Skin of body (tissue), 3 donors: ENCODE measurements around the gene ADAMTS5. TPM values are rescaled to one million over a fixed set of nuclear protein-coding genes. Genes with fewer than 3 reads are reported as not detected.

Experiments used
- DNase-seq: peaks from one replicate; lab custom pipeline; 2025; lab: John Stamatoyannopoulos, UW
- small RNA-seq: library from RNA; depleted of rRNA; stranded (forward); fragments of <200 nt; gene quantifications from one replicate; pipeline ENCODE3, GENCODE V24; 2014; ENCODE audit warnings: low replicate concordance
- total RNA-seq: library from RNA; depleted of rRNA; stranded (reverse); fragments of >200 nt; gene quantifications from one replicate; pipeline ENCODE4 v1.2.3, GENCODE V29; 2014

ADAMTS5 gene
- total RNA-seq, 1 donor from 2014 or later, result 18.2 TPM

GRCh38 chr21:26888256-26888655, 78.6 kb downstream of the ADAMTS5 start:
- no peak for DNase-seq

DNA sequence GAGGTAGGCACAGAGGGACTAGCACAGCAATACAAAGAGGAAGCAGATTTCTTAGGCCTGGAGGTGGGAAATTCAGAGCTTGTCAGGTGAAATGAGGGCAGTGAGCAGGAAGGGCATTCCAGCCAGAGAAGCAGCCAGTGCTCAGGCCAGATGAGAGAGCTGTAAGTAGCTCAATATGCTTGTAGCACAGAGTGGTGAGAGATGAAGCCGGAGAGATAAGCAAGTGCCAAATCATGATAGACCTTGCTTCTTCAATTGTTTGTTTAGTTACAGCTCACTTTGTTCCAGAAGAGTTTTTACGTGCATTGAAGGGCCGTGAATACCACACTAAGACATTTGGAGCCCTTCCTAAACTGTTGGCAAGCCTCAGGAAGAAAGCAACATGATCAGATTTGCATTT, 79.6 kb downstream of the ADAMTS5 start:
- no peak for DNase-seq

- no peak for DNase-seq
These were observed 82.5 kb downstream of the ADAMTS5 start for GRCh38 chr21:26884436-26884835.

DNA sequence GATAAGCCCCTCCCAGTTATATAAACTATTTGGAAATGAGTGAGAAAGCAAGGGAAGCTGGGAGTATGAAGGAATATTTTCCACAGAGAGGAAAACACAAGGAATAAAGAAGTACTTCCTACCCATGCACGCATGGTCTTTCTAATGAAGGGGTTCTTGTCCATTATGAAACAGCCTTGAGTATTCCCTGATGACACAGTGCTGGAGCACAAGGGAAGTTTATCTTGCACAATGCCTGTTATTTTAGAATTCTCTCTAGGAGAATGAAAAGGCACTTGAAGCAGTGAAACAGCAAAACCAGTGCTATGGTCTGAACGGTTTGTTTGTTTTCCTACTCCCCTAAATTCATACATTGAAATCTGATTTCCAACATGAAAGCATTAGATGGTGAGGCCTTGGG, 83.1 kb downstream of the ADAMTS5 start:
- no peak for DNase-seq

- peak; percentile 6 for DNase-seq
These were observed 85.2 kb downstream of the ADAMTS5 start for GRCh38 chr21:26881504-26882228.

DNA sequence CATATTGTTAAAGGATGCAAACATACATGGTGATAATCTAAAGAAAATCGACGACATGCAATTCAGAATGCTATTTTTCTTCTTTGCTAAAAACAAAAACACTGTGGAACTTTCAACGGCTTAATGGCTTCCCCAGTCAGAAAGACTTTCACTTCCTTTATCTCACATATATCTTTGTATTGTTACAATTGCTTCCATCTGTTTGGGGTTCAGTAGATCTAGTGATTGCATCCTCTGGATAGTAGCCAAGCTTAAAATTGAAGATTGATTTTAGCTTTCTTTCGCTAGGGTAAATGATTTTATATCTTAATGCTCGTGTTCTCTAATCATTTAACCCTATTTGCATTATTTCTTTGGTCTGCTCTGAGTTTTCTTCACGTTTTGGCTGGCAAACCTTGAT, 89.9 kb downstream of the ADAMTS5 start:
- DNase-seq, result peak; percentile 73

GRCh38 chr21:26874347-26874746, 92.5 kb downstream of the ADAMTS5 start:
- DNase-seq, result no peak

Small RNA genes lying within 50 kb of the gene (small RNA-seq; reads per million reads assigned to genes)
- not detected for gene MIR4759

Other genes with a start within 250 kb of the ADAMTS5 start
- 67.3 TPM for gene ADAMTS1, start 121.7 kb downstream of the ADAMTS5 start, total RNA-seq